ENCODE data around the gene LSM8. TPM values are rescaled to one million over a fixed set of nuclear protein-coding genes. Genes with fewer than 3 reads are reported as not detected.
"Not testable (repeated sequence)": the region's sequence is repeated elsewhere in the genome, so short reads cannot be mapped to it uniquely, and the experiment has no call there.

Gene LSM8
- total RNA-seq, 1 donor from 2014 or later: 49.5 TPM

GRCh38 chr7:118233799-118234198 lies 49.8 kb downstream of the LSM8 start:
- H3K36me3 Mint-ChIP-seq (ENCODE audit: insufficient read depth): no peaks in the 10 kb centered on the region
- H3K27ac Mint-ChIP-seq: no peak overlapping the region

DNA sequence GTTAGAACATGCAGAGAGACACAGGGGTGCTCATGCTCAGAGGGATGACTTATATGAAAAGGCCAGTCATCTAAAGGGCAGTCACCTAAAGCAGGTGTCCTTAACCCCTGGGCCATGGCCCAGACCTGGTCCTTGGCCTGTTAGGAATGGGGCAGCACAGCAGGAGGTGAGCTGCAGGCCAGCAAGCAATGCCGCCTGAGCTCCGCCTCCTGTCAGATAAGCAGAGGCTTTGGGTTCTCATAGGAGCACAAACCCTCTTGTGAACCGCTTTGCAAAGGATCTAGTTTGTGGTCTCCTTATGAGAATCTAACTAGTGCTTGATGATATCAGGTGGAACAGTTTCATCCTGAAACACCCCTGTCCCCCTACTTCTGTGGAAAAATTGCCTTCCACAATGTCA lies 55.0 kb downstream of the LSM8 start:
- no peak for DNase-seq (ENCODE audit: low spot score, unreplicated experiment)
- Mint-ChIP-seq H3K36me3 (ENCODE audit: insufficient read depth) (no peaks in the 10 kb centered on the region), H3K9me3 (ENCODE audit: low read depth) (no peaks in the 10 kb centered on the region), H3K27me3 (no peaks in the 10 kb centered on the region), H3K27ac (no peak overlapping the region), H3K4me3 (ENCODE audit: low read depth) (no peak overlapping the region), H3K4me1 (ENCODE audit: low read depth) (peaks cover 5% of the 10 kb centered on the region)
- TF ChIP-seq, protein P1, sequence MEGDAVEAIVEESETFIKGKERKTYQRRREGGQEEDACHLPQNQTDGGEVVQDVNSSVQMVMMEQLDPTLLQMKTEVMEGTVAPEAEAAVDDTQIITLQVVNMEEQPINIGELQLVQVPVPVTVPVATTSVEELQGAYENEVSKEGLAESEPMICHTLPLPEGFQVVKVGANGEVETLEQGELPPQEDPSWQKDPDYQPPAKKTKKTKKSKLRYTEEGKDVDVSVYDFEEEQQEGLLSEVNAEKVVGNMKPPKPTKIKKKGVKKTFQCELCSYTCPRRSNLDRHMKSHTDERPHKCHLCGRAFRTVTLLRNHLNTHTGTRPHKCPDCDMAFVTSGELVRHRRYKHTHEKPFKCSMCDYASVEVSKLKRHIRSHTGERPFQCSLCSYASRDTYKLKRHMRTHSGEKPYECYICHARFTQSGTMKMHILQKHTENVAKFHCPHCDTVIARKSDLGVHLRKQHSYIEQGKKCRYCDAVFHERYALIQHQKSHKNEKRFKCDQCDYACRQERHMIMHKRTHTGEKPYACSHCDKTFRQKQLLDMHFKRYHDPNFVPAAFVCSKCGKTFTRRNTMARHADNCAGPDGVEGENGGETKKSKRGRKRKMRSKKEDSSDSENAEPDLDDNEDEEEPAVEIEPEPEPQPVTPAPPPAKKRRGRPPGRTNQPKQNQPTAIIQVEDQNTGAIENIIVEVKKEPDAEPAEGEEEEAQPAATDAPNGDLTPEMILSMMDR (IDR thresholded peaks at IDR 0.05; ENCODE audit: unreplicated experiment): no peak

More at GRCh38 chr7:118233799-118234198, 49.8 kb downstream of the LSM8 start:
- Mint-ChIP-seq H3K4me3 (ENCODE audit: low read depth) (no peak overlapping the region), H3K27me3 (no peaks in the 10 kb centered on the region), H3K4me1 (ENCODE audit: low read depth) (peaks cover 11% of the 10 kb centered on the region), H3K9me3 (ENCODE audit: low read depth) (no peaks in the 10 kb centered on the region)
- DNase-seq (ENCODE audit: low spot score, unreplicated experiment): no peak
- TF ChIP-seq, protein P1 (IDR thresholded peaks at IDR 0.05; ENCODE audit: unreplicated experiment): no peak

GRCh38 chr7:118240320-118240719 lies 56.4 kb downstream of the LSM8 start:
- not testable (repeated sequence) for DNase-seq (ENCODE audit: low spot score, unreplicated experiment); H3K4me1 Mint-ChIP-seq (ENCODE audit: low read depth); H3K27ac Mint-ChIP-seq; H3K27me3 Mint-ChIP-seq; H3K4me3 Mint-ChIP-seq (ENCODE audit: low read depth); H3K9me3 Mint-ChIP-seq (ENCODE audit: low read depth); H3K36me3 Mint-ChIP-seq (ENCODE audit: insufficient read depth)

Other genes starting within 250 kb of the LSM8 start
- gene ANKRD7, start 40.5 kb downstream of the LSM8 start, total RNA-seq: not detected in 2 replicates